GM19372 (cell line): Measurements from ENCODE around the gene ACBD5.
"Not testable (repeated sequence)": the region's sequence is repeated elsewhere in the genome, so short reads cannot be mapped to it uniquely, and the experiment has no call there.

Source experiments
- ATAC-seq: cut with Tn5 transposase; IDR thresholded peaks from one replicate; pipeline ENCODE4 v1.9.1; 2021; ENCODE audit warnings: mild to moderate bottlenecking, low read depth, moderate library complexity; ENCODE audit not compliant: unreplicated experiment

ACBD5 gene

GRCh38 chr10:27241652-27242472 is 1.3 kb upstream of the ACBD5 start:
- peak; percentile 61 for ATAC-seq

- peak; percentile 17 for ATAC-seq
Observed at GRCh38 chr10:27241010-27241651, 534 bp upstream of the ACBD5 start.

- ATAC-seq = not testable (repeated sequence)
Observed at GRCh38 chr10:27237531-27237930, 3.1 kb downstream of the ACBD5 start.

- not testable (repeated sequence) for ATAC-seq
Observed at GRCh38 chr10:27236589-27237128, 3.9 kb downstream of the ACBD5 start.

GRCh38 chr10:27235706-27236105 is 4.9 kb downstream of the ACBD5 start:
- no peak for ATAC-seq

- no peak for ATAC-seq
Observed at GRCh38 chr10:27230022-27230421, 10.6 kb downstream of the ACBD5 start.

- no peak for ATAC-seq
Observed at GRCh38 chr10:27225642-27226257, 14.8 kb downstream of the ACBD5 start.

- no peak for ATAC-seq
Observed at GRCh38 chr10:27225011-27225590, 15.5 kb downstream of the ACBD5 start.

- no peak for ATAC-seq
Observed at GRCh38 chr10:27223964-27224363, 16.6 kb downstream of the ACBD5 start.

GRCh38 chr10:27207350-27207749 is 33.2 kb downstream of the ACBD5 start:
- no peak for ATAC-seq

- ATAC-seq = no peak
Observed at GRCh38 chr10:27203806-27204205, 36.8 kb downstream of the ACBD5 start.

- ATAC-seq = no peak
Observed at GRCh38 chr10:27197980-27198620, 42.5 kb downstream of the ACBD5 start.

GRCh38 chr10:27192284-27192683 is 48.3 kb downstream of the ACBD5 start:
- no peak for ATAC-seq

- no peak for ATAC-seq
Observed at GRCh38 chr10:27190508-27190907, 50.1 kb downstream of the ACBD5 start.

- no peak for ATAC-seq
Observed at GRCh38 chr10:27188897-27189296, 51.7 kb downstream of the ACBD5 start.

- no peak for ATAC-seq
Observed at GRCh38 chr10:27188259-27188658, 52.3 kb downstream of the ACBD5 start.

- no peak for ATAC-seq
Observed at GRCh38 chr10:27169849-27170248, 70.7 kb downstream of the ACBD5 start.

- no peak for ATAC-seq
Observed at GRCh38 chr10:27158421-27158820, 82.2 kb downstream of the ACBD5 start.

- ATAC-seq = no peak
Observed at GRCh38 chr10:27157150-27157549, 83.4 kb downstream of the ACBD5 start.

GRCh38 chr10:27156566-27156965 is 84.0 kb downstream of the ACBD5 start:
- ATAC-seq = not testable (repeated sequence)
